HepG2 (cell line): ENCODE results near the gene SDC3. TPM values are rescaled to one million over a fixed set of nuclear protein-coding genes. Genes with fewer than 3 reads are reported as not detected.

Experiments used
- ATAC-seq: fragments of 200-7000 bp; cut with Tn5 transposase; 3 replicates; pipeline ENCODE4 v1.9.1; 2020; ENCODE audit warnings: mild to moderate bottlenecking, moderate library complexity
- BruUV-seq: library from RNA; stranded (reverse); fragments of 400-500 nt; replicated peaks from 2 replicates; lab custom pipeline; 2021; lab: Mats Ljungman, UMichigan
- CTCF ChIA-PET: fragments of 300-600 bp; formaldehyde crosslinking; extraction: SDS; loops from one replicate; lab custom pipeline; 2021; ENCODE audit warnings: low total read pairs, inconsistent platforms, low intra/inter-chr PET ratio; lab: Yijun Ruan, JAX
- POLR2A ChIA-PET: fragments of 350-600 bp; sonication (Branson Sonifier 250); formaldehyde crosslinking; loops from one replicate; lab custom pipeline; 2020; ENCODE audit warnings: antibody characterized with exemption, inconsistent platforms; lab: Yijun Ruan, JAX
- DNase-seq: peaks from one replicate; pipeline ENCODE4 v3.0.0-alpha.2; 2015; ENCODE audit warnings: low spot score
- FAIRE-seq: peaks from 3 replicates; lab custom pipeline; 2011; peaks lifted over from hg19 to GRCh38; lab: Jason Lieb, UNC
- H2AFZ ChIP-seq: one replicate; pipeline ENCODE4 v1.6.1; 2011; ENCODE audit warnings: low read length, inconsistent platforms
- H3K27ac ChIP-seq: fragments of 300-600 bp; 3 replicates; pipeline ENCODE4 v1.8.0; 2011; ENCODE audit warnings: mixed run types, mild to moderate bottlenecking, mixed read lengths, low read length, inconsistent platforms; ENCODE audit not compliant: insufficient read depth; ENCODE audit errors: extremely low read length
- H3K27me3 ChIP-seq, 2 experiments: fragments of 200-600 bp in 1 of 2; 2 replicates in 1 of 2; 3 replicates in 1 of 2; pipeline versions ENCODE4 v1.6.0 to v1.8.0; 2011; ENCODE audit warnings: low read length in 2 of 2, mild to moderate bottlenecking in 2 of 2, moderate library complexity in 2 of 2, inconsistent platforms in 1 of 2; ENCODE audit not compliant: insufficient read depth in 2 of 2, control insufficient read depth in 1 of 2
- H3K36me3 ChIP-seq, 2 experiments: fragments of 200-600 bp in 1 of 2; replicated peaks in 1 of 2; 2 replicates in 1 of 2; 3 replicates in 1 of 2; pipeline versions ENCODE4 v1.5.1 to v1.8.0; 2011; ENCODE audit warnings: low read length in 2 of 2, inconsistent platforms in 1 of 2; ENCODE audit not compliant: insufficient read depth in 2 of 2, control insufficient read depth in 1 of 2
- H3K4me1 ChIP-seq: 2 replicates; pipeline ENCODE4 v1.5.1; 2012; ENCODE audit warnings: low read length, inconsistent platforms; ENCODE audit not compliant: insufficient read depth
- H3K4me2 ChIP-seq: 2 replicates; pipeline ENCODE4 v1.6.0; 2011; ENCODE audit warnings: low read depth, low read length, inconsistent platforms
- H3K4me3 ChIP-seq, 3 experiments: fragments of 200-600 bp in 1 of 3; sonication (generic), shearing (Covaris generic) in 1 of 3; replicated peaks in 1 of 3; 2 replicates each; pipeline ENCODE4 v1.5.1; 2011 to 2016; ENCODE audit warnings: low read length in 3 of 3, inconsistent platforms in 2 of 3, low read depth in 2 of 3, mild to moderate bottlenecking in 2 of 3, control low read depth in 1 of 3, mixed read lengths in 1 of 3; ENCODE audit not compliant: insufficient read depth in 1 of 3
- H3K79me2 ChIP-seq: one replicate; pipeline ENCODE4 v1.6.1; 2011; ENCODE audit warnings: low read length, inconsistent platforms; ENCODE audit not compliant: insufficient read depth
- H3K9ac ChIP-seq: 2 replicates; pipeline ENCODE4 v1.6.0; 2011; ENCODE audit warnings: mild to moderate bottlenecking, low read depth, low read length, inconsistent platforms; ENCODE audit not compliant: insufficient read depth
- H3K9me3 ChIP-seq: 2 replicates; pipeline ENCODE4 v1.5.1; 2012; ENCODE audit warnings: mild to moderate bottlenecking, low read length
- H4K20me1 ChIP-seq: 2 replicates; pipeline ENCODE4 v1.6.0; 2011; ENCODE audit warnings: inconsistent platforms, mild to moderate bottlenecking, low read length, moderate library complexity; ENCODE audit not compliant: insufficient read depth
- ETV6 ChIP-seq: sonication (generic); formaldehyde crosslinking; conservative IDR thresholded peaks from 2 replicates; pipeline ENCODE4 v1.4.0; 2020; ENCODE audit warnings: missing genetic modification reagents
- JUND ChIP-seq: sonication (generic); formaldehyde crosslinking; IDR thresholded peaks from 2 replicates; pipeline ENCODE4 v1.8.0; 2022; ENCODE audit warnings: mild to moderate bottlenecking, missing genetic modification reagents
- MYC ChIP-seq: sonication (generic); formaldehyde crosslinking; IDR thresholded peaks from 2 replicates; pipeline ENCODE4 v1.9.0; 2021; ENCODE audit warnings: missing genetic modification reagents, borderline replicate concordance
- SMARCE1 ChIP-seq: fragments of 450-650 bp; IDR thresholded peaks from 2 replicates; pipeline ENCODE4 v1.6.1; 2017; ENCODE audit warnings: borderline replicate concordance
- ZNF142 ChIP-seq: sonication (generic); formaldehyde crosslinking; IDR thresholded peaks from 2 replicates; pipeline ENCODE4 v1.4.0; 2020; ENCODE audit warnings: missing genetic modification reagents
- WGBS: methylation state at CpG from one replicate; pipeline ENCODE4 v1.1.6; 2017; ENCODE audit warnings: low lambda C conversion rate; 5-methylcytosine and 5-hydroxymethylcytosine counted together
- in situ Hi-C: cut with HindIII; loops from 2 replicates; pipeline ENCODE4 v1.10.0; 2017; ENCODE audit warnings: low pct_unique_long_range_greater_than_20kb; ENCODE audit not compliant: extremely low pct_ligation_motif_present
- intact Hi-C: fragments of 100-400 bp; cut with micrococcal nuclease; formaldehyde crosslinking; loops from one replicate; pipeline ENCODE4 v1.10.0; 2022; ENCODE audit not compliant: unreplicated experiment
- polyA plus RNA-seq, 8 experiments: library from polyadenylated mRNA; depleted of rRNA in 3 of 8; stranded (reverse) in 7 of 8; unstranded in 1 of 8; fragments of >200 nt; fragmentation: Illumina TruSeq in 4 of 8; extraction: Trizol in 4 of 8; gene quantifications; 2 replicates each; pipeline versions ENCODE4 v1.2.1 to v1.2.3, GENCODE V29; 2011 to 2016; ENCODE audit warnings: low read depth in 4 of 8, missing spikeins in 1 of 8, mixed read lengths in 1 of 8; ENCODE audit not compliant: insufficient read depth in 1 of 8
- total RNA-seq, 5 experiments: library from RNA; depleted of rRNA; stranded (reverse); fragments of >200 nt; fragmentation: Illumina TruSeq; extraction: Trizol; gene quantifications; 2 replicates each; pipeline ENCODE4 v1.2.3, GENCODE V29; 2016; ENCODE audit warnings: low read depth in 1 of 5

Gene SDC3
- total and polyA plus RNA-seq, 2 of the 13 experiments (the other 11 are each of a cell fraction or from before 2014, with no cell fraction given), result 0.49 to 0.84 TPM

- ChIA-PET CTCF (no interaction called here), POLR2A (no interaction called here)
- Histone ChIP-seq H3K79me2 (no peaks in the 10 kb centered on the region), H3K36me3 (no peaks in the 10 kb centered on the region), H3K9ac (no peak overlapping the region), H3K27ac (no peak overlapping the region), H3K9me3 (no peaks in the 10 kb centered on the region), H3K27me3 (peaks cover 5 to 45% of the 10 kb centered on the region in 2 experiments), H3K4me3 (no peak overlapping the region; a peak in 1 of 6 replicates), H3K4me1 (peaks cover 33% of the 10 kb centered on the region), H2AFZ (no peak overlapping the region), H3K4me2 (peak overlapping the region; percentile 7; the same call in 1 of the 2 replicates), H4K20me1 (no peaks in the 10 kb centered on the region)
- intact Hi-C loops, result no loop called here
- 60% methylated on average over 2 of the region's 9 CpGs for WGBS
- no peak for FAIRE-seq
- in situ Hi-C loops, result no loop called here
- no peak for ATAC-seq
- TF ChIP-seq SMARCE1 (no peak), MYC (CRISPR knock-in tag) (no peak), ETV6 (no peak), JUND (no peak), ZNF142 (CRISPR knock-in tag) (no peak)
- no peak for DNase-seq
- BruUV-seq, result no TSS peak
Measured at GRCh38 chr1:30906631-30907441, 1.7 kb downstream of the SDC3 start.
